GM19452 (cell line): ENCODE data around the gene MYL7.
"Not testable (repeated sequence)": the region's sequence is repeated elsewhere in the genome, so short reads cannot be mapped to it uniquely, and the experiment has no call there.

Source experiments
- ATAC-seq: cut with Tn5 transposase; IDR thresholded peaks from one replicate; pipeline ENCODE4 v1.9.1; 2021; ENCODE audit not compliant: unreplicated experiment

MYL7 gene, protein sequence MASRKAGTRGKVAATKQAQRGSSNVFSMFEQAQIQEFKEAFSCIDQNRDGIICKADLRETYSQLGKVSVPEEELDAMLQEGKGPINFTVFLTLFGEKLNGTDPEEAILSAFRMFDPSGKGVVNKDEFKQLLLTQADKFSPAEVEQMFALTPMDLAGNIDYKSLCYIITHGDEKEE

DNA sequence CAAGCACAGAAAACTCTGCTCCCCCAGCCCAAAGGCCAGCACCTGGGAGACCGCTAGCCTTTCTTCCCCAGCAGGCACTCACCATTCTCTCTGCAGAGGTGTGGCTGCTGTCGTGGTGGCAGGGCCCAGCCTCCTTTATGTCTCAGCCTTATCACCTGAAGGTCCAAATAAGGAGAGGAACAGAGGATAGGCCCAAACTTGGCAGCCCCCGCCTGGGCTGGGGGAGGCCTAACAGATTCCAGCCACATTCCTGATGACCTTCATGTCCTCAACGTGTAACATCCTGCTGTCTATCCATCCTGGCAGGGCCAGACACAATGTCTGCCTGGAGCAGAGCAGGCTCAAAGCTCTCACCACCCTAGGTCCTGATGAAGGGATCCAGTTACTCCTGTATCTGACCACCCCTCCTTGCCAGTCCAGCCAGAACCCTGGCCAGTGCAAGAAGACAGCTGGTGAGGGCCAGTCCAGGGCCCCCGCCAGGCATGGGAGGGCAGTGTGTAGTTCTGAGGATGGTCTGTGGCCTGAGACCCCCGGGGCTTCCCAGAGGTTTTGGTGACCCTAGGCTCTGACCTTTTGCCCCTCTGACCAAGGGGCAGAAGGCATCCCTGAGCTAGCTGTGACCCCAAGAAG is at the start of gene MYL7:
Gene MYL7, minus strand, starts transcription at position 112 of the 630 bp plus-strand sequence. Its CDS starts 27 bp downstream, at position 85.
- ATAC-seq = no peak

DNA sequence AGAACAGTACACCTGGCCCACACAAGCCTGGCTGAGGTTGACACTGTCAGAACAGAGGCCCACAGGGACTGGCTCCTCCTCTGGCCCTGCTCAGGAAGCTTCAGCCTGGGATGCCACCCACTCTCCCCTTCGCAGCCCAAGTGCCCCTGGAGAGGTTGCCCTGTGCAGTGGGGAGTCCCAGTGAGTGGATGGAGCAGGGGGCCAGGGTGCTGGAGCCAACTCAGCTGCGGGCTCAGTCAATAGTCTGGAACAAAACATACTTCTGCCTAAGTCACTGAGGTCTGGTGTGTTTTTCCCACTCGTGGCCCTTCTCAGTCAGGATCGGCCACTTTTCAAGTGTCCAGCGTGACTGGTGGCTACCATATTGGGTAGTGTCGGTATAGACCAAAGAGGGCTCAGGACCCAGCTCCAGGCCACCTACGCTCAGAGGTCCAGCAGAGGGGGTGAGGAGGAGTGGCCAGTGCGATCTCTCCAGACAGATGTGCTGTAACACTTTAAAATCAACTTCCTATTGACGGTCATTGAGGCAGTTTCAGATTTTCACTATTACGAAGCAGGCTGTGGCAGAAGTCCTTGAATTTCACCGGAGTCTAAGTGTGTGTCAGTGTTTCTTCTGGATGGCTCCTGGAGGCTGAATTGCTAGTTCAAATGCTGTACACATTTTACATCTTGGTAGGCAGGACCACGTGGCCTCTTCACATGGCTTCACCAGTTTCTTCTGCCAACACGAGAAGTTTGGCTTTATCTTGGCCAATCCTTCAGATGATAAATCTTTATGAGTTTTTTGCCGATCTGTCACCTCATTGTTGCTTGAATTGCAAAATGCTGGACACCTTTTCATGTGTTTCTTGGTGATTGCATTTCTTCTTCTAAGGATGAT is 49.1 kb upstream of the MYL7 start:
- ATAC-seq = no peak

DNA sequence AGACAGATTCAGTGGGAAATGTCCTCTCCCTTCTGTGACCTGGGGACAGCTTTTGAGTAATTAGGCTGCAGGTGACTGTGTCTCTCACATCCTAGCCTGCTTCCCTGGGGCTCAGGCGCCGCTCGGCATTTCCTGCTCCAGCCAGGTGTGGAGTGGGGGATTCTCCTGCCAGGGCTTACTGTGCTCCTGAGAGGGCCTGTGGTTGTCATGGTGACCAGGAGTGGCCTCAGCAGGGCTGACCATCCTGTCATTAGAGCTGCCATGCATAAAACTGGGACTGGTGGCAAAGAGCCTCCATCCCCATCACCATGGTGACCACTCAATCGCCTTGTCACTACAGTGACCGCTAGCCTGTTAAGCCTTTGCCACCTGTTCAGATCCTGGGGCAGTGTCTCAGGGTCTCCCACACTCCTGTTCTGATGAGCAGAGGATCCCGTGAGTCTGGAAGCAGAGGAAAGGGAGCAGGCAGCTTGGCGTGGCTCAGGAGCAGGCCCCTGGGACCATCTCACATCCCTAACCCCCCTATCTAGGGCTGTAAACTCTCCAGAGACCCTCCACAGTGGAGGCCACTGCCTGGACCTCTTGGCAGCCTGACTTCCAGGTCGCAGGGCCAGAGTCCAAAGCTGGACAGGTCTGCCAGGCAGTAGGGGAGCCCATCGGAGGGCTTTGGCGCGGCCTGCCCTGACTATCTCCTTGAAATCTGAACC is 48.3 kb upstream of the MYL7 start, which contains the start of gene GCK:
Gene GCK, minus strand, starts transcription at position 154 of the 707 bp plus-strand sequence. CDS start 486 bp downstream, outside the sequence.
- ATAC-seq = no peak

DNA sequence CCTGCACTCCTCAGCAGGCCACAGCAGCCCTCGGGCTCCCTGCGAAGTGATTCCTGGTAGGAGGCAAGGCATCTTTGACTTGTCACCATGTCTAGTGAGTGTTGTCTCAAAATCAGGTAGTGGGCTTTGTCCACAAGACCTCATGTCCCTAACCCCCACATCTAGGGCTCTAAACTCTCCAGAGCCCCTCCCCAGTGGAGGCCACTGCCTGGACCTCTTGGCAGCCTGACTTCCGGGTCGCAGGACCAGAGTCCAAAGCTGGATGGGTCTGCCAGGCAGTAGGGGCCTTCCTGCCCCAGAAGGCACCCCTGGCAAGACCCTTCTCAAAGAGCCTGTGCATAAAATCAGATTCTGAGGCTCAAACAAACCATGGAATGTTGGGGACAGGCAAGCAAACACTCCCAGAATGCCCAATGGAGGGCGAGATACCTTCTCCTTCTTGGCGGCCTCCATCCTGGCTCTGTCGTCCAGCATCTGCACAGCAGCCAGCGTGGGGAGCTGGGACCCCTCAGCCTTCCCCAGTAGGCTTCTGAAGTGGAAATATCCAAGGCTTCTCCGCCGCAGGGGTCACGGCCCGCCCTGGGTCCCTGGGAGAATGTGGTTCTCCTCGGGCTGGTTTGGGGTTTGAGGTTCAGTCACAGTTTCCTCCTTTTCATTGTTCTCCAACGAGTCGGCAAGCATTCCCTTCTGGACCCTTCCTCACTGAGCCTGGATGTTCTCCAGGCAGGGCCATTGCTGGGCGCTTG is 47.5 kb upstream of the MYL7 start:
- ATAC-seq = no peak

DNA sequence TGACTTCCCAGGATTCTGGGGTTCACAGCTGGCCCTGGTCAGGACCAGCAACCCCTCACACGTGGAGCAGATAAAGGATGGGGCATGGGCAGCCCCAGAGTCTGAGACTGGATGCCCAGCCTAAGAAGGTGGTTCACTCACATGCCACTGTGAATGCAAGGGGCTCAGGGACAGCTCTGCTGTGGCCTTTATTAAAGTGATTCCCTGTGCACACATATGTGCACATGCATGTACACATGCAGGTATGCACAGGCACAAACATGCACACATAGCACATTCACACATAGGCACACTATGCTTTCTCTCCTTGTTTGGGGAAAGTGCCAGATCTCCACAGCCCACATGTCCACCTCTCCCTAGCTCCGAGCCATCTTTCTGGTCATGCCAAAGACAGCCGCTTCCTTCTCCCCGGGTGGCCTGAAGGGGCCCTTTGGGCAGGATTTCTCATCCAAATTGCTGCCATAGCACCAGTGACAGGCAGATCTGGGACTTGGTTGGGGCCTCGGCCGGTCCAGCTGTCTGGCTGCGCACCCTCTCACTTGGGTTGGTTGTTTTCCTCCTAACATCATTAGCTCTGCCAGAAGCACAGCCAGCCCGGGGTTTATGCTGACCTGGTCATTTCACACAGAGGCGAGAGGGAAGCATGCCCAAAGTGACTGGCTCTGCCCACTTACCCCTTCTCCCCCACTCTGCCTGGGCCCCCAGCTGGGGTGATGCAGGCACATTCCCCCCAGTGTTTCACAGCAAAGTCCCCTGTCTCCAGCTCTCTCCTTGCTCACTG is 46.7 kb upstream of the MYL7 start:
- no peak for ATAC-seq

DNA sequence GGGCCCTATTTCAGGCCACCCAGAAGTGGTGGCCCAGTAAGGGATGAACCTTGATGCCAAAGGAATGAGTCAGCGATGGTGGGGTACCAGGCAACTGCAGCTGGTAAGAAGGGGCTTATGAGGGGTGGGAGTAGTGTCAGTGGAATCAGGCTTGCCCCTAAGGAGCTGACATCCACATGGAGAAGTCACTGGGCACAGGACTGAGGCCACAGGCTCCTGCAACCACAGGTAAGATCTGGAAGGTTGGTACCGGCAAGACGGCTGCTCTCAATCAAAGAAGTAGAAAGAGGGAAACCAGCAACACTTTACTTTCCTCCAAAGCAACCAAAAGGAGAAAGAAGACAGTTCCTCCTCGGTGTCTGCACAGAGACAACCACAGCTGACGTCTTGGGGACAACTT is 45.6 kb upstream of the MYL7 start:
- no peak for ATAC-seq

DNA sequence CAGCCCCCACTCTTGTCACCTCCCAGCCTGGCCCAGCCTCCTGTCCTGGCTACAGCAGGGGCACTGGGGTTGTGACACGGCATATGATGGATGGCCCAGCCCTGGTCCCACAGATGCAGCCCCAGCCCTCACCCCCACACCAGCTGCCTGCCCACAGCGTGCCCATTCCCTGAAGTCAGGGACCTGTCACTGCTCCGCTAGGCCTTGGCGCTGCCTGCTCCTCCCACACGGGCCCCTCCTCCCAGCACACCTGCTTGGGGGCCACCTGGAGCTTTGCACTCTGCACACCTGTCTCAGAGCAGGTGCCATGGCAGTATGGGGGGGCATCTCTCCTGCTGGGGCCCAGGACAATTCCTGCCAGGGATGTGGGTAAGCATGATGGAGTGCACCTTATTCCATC is 44.6 kb upstream of the MYL7 start:
- no peak for ATAC-seq

DNA sequence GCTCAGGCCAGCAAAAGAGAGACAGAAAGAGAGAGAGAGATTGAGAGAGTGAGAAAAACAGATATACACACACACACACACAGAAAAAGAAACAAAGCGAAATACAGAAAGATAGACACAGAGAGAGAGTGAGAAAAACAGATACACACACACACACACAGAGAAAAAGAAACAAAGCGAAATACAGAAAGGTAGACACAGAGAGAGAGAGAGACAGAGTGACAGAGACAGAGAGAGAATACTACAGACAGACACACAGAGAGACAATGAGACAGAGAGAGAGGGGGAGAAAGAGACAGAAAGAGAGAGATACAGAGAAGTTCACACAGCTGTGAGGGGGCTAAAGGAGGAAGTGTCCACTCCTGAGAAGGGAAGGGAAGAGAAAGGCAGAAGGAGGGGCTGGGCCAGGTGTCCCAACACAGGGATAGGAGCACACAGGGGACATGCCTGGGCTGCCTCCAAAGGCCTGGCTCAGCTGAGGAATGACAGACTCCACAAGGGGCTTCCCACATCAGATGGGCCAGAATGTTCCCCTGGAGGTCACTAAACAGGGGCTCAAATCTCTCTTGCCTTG is 43.8 kb upstream of the MYL7 start:
- no peak for ATAC-seq

DNA sequence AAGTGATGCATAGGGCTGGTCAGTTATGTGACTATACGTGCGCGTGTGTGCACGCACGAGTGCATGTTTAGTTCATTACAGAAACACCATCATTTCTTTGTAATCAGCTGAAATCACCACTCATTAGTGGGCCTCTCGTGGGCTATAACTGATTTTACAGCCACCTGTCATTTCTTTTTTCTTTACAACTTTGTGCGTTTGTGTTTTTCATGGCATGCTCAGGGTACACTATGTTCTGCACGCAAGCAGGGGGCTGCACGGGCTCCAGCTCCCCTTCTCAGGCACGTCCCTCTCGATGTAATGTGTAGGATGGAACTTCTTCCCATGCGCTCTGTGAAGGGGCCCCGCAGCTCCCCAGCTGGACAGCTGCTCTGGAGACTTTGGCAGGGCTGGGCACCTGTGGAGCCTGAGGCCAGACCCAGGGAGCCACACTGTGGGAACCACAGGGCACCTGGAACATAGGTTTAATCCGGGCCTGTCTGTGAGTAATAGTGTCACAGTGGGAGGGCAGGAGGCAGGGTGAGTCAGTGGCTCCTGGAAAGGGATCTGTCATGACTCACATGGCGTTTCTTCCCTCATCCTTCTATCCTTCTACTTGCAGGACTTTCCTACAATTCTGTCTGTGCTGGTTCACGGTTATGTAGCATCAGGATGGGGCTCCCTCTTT is 43.2 kb upstream of the MYL7 start:
- no peak for ATAC-seq

DNA sequence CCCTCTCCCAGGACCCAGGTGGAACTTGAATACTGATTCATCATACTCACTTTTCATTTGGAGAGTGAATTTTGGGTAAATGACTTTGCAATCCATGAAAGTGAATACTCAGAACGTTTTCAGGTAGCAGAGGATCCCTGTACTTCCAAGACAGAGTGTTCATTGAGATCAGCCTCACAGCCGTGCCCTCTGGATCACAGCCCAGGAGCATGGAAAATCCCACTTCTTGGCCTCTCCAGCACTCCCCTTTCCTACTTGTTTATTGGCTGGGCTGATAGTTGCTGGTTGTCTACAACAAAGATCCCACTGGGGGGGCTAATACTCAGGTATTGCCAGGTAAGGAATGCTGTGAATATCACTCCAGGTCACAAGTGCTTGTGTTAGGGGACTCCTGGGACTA is 42.3 kb upstream of the MYL7 start:
- no peak for ATAC-seq

DNA sequence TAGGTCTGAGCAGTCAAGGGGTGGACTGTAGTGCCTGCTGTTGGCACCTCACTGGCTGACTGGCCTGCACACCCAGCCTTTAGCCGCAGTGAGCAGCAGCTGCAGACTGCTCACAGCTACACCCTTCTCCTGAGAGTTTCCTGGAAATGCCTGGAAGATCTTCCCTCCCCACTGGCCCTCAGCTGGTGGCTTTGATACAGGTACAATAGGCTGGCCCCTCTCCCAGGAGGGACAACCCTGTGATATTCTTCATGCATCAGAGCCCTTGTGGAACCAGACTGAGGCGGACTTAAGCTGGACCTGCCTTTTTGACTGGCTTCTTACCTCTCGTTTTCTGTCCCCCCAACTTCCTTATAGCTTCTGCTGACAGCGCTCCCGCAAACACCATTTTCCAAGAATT is 41.7 kb upstream of the MYL7 start:
- no peak for ATAC-seq

DNA sequence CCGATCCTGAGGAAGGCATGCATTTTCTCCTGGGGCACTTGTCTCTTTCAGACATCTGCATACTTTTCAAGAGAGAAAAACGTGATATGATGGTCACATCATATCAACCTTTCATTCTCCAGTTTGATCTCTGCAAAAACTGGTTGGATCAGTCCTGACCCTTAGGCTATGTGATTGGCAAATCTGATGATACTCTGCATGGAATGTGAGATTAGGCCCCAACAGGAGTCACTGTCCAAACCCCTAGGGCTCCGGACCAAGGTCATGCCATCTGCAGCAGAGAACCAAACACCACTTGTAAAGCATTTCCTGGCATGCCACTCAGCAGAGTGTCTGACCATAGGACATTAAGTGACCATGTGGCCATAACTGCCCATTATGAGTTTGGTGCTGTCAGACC is 39.5 kb upstream of the MYL7 start:
- no peak for ATAC-seq

DNA sequence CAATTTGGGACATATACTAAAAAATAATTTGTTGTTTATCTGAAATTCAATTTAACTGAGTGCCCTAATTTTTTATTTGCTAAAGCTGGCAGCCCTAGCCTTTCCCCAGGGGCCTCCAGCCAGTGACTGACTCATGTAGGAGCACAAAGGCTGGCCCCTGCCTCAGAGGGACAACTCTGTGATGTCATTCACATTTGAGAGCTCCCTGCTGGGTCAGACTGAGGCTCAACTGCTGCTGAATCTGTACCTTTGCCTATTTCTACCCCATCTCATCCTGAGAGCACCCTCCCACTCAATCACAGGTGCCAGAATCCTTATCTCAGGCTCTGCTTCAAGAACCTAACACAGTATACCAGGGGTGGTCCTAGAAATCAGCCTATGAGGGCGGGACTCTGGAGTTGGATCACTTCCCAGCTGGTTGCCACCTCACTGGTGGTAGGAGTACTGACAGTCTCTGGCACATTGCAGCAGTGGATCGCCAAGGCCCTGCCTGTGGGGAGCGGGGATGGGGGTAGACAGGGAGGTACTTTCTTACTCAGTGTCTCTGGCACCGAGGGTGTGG is 36.5 kb upstream of the MYL7 start:
- ATAC-seq = no peak

DNA sequence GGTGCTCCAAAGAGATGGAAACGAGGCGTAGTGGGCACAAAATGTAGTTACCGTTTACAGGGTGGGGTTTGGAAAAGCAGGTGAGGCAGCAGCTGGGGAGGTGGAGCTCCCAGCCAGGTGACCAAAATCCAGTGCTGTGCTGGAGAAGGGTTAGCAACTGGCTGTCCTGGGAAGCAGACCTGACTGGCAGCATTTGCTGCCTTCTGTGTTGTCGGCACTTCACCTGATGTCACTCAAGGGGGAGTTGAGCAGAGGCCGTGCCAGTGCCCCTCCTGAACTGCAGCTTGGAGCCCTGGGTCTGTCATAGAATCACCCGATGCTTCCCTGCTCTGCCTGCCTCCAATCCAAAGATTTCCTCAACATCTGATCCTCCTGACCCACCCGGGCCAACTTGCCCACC is 35.4 kb upstream of the MYL7 start:
- no peak for ATAC-seq

DNA sequence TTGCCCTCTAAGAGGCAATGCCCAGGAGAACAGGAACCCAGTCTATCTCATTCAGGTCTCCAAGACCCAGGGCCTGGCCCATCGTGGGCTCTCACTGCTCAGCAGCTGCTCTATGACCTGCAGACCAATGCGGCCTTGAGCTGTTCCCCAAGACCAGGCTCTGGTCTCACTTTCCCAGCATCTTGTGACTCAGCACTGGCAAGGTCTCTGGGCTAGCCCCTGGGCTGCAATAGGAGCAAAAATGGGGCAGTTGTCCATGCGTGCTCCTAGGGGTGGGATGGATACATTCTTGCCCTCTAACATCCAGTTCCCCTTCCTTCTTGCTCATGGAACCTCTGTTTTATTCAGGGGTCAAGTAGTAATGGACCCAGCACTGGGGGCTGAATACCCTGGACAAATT is 34.6 kb upstream of the MYL7 start:
- no peak for ATAC-seq

DNA sequence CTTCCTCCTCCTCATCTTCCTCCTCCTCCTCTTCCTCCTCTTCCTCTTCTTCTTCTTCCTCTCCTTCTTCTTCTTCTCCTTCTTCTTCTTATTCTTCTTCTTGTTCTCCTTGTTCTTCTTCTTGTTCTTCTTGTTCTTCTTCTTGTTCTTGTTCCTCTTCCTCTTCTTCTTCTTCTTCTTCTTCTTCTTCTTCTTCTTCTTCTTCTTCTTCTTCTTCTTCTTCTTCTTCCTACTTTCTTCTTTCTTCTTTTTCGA is 33.5 kb upstream of the MYL7 start:
- not testable (repeated sequence) for ATAC-seq

DNA sequence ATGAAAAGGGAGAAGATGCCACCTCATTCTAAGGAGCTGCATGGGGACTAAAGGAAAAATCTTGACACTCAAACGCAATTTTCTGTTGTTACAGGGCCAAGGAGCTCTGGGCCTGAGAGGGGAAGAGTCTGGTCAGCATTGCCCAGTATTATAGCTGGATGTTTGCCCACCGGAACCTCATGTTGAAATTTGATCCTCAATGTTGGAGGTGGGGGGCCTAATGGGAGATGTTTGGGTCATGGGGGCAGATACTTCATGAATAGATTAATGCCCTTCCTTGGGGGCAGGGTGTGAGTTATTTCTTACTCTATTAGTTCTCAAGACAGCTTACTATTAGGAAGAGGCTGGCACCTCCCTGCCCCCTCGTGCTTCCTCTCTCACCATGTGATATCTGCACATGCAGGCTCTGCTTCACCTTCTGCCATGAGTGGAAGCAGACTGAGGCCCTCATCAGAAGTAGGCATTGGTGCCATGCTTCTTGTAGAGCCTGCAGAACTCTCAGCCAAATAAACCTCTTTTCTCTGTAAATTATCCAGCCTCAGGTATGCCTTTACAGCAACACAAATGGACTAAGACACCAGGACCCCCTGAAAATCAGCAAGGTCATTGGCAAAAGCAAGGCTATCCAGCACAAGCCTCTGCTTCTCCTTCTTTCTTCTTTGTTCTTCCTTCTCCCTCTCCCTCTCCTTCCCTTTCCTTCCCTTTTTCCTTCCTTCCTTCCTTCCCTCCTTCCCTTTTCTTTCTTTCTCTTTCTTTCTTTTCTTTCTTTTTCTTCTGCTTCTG is 33.0 kb upstream of the MYL7 start:
- ATAC-seq = no peak

DNA sequence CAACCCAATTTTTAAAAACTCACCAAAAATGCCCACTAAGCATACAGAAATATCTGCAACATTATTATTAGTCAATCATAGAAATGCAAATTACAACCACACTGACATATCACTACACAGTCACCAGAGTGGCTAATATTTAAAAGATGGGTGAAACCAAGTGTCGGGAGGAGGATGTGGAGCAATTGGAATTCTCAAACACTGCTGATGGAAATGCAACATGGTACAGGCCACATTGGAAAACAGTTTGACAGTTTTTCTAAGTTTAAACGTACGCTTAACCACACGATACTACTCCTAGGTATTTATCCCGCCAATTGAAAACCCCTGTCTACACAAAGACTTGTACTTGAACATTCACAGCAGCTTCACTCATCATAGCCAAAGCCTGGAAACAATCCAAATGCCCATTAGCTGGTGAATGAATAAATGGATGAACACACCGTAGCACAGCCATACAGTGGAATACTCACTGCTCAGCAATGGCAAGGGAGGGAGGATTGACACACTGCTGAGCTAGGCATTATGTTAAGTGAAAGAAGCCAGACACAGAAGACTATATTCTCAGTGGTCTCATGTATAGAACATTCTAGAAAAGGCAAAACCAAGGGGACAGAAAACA is 31.8 kb upstream of the MYL7 start:
- ATAC-seq = no peak
